KBM-7 (cell line): Measurements from ENCODE around the gene SDCCAG8.

ENCODE experiments used
- DNase-seq: peaks from one replicate; pipeline ENCODE4 v3.0.0-alpha.2; 2015
- in situ Hi-C: fragments of 300-500 bp; cut with MboI; formaldehyde crosslinking; loops from 2 replicates; pipeline ENCODE4 v1.14.3; 2020; ENCODE audit warnings: low sequenced_read_pairs, low pct_unique_long_range_greater_than_20kb, mixed read lengths

The SDCCAG8 gene

GRCh38 chr1:243431591-243431990 is 175.8 kb downstream of the SDCCAG8 start:
- no peak for DNase-seq
- in situ Hi-C loops, result no loop called here

GRCh38 chr1:243432136-243432535 is 176.3 kb downstream of the SDCCAG8 start:
- DNase-seq, result no peak
- in situ Hi-C loops, result no loop called here

- in situ Hi-C loops, result no loop called here
- no peak for DNase-seq
These were observed 178.0 kb downstream of the SDCCAG8 start for GRCh38 chr1:243433737-243434370.

- in situ Hi-C loops, result no loop called here
- DNase-seq, result no peak
These were observed 178.8 kb downstream of the SDCCAG8 start for GRCh38 chr1:243434594-243434993.

- in situ Hi-C loops, result no loop called here
- no peak for DNase-seq
These were observed 180.0 kb downstream of the SDCCAG8 start for GRCh38 chr1:243435836-243436235.

GRCh38 chr1:243438146-243438545 is 182.3 kb downstream of the SDCCAG8 start:
- no peak for DNase-seq
- in situ Hi-C loops, result no loop called here

GRCh38 chr1:243438815-243439214 is 183.0 kb downstream of the SDCCAG8 start:
- no peak for DNase-seq
- in situ Hi-C loops, result no loop called here

- no peak for DNase-seq
- in situ Hi-C loops, result no loop called here
These were observed 184.6 kb downstream of the SDCCAG8 start for GRCh38 chr1:243440406-243440805.

- in situ Hi-C loops, result no loop called here
- DNase-seq, result no peak
These were observed 185.8 kb downstream of the SDCCAG8 start for GRCh38 chr1:243441601-243442000.

GRCh38 chr1:243443557-243443956 is 187.7 kb downstream of the SDCCAG8 start:
- DNase-seq, result no peak
- in situ Hi-C loops, result no loop called here

- peak; percentile 47 for DNase-seq
These were observed 191.5 kb downstream of the SDCCAG8 start for GRCh38 chr1:243447347-243447746.

GRCh38 chr1:243447844-243448243 is 192.0 kb downstream of the SDCCAG8 start:
- in situ Hi-C loops, result no loop called here
- DNase-seq, result no peak

More at GRCh38 chr1:243447347-243447746, 191.5 kb downstream of the SDCCAG8 start:
- in situ Hi-C loops, result no loop called here

GRCh38 chr1:243449373-243449772 is 193.5 kb downstream of the SDCCAG8 start:
- in situ Hi-C loops, result no loop called here

GRCh38 chr1:243452092-243452491 is 196.3 kb downstream of the SDCCAG8 start:
- DNase-seq, result peak; percentile 82
- in situ Hi-C loops, result no loop called here

More at GRCh38 chr1:243449373-243449772, 193.5 kb downstream of the SDCCAG8 start:
- no peak for DNase-seq

- in situ Hi-C loops, result no loop called here
- no peak for DNase-seq
These were observed 198.6 kb downstream of the SDCCAG8 start for GRCh38 chr1:243454328-243454997.

- in situ Hi-C loops, result no loop called here
- DNase-seq, result no peak
These were observed 200.2 kb downstream of the SDCCAG8 start for GRCh38 chr1:243455760-243456651.

- DNase-seq, result no peak
- in situ Hi-C loops, result no loop called here
These were observed 201.6 kb downstream of the SDCCAG8 start for GRCh38 chr1:243457363-243457982.

- DNase-seq, result peak; percentile 82
- in situ Hi-C loops, result no loop called here
These were observed 203.2 kb downstream of the SDCCAG8 start for GRCh38 chr1:243459059-243459458.

- no peak for DNase-seq
- in situ Hi-C loops, result no loop called here
These were observed 205.9 kb downstream of the SDCCAG8 start for GRCh38 chr1:243461700-243462099.
